Spleen (tissue), 7 donors: ENCODE data around the gene PSMA6.

Source experiments
- CTCF ChIP-seq, 11 experiments: fragments of 200-600 bp in 7 of 11; fragments of 450-650 bp in 4 of 11; sonication (generic) in 4 of 11; IDR thresholded peaks in 8 of 11; conservative IDR thresholded peaks in 3 of 11; 1 replicate in 7 of 11; 2 replicates in 4 of 11; pipeline versions ENCODE4 v1.4.0 to v1.8.0; 2016 to 2021; ENCODE audit warnings: antibody characterized with exemption in 11 of 11, inconsistent platforms in 4 of 11, mild to moderate bottlenecking in 1 of 11
- POLR2AphosphoS5 ChIP-seq, 3 donors: sonication (generic); formaldehyde crosslinking; IDR thresholded peaks; one replicate each; pipeline ENCODE4 v1.5.1; 2017; ENCODE audit warnings: antibody characterized with exemption in 3 of 3
- donor health status: DM: no; HTN: no; CAD: no; lungs with moderate emphysema.
- donor health status: DM: no; HTN: no; CAD: no.
- donor health status: DM: no; HTN: no; CAD: no.

GRCh38 chr14:35361141-35361480 lies 68.9 kb downstream of the PSMA6 start:
- TF ChIP-seq CTCF (IDR thresholded peaks at IDR 0.05 in 8 of 11, conservative IDR thresholded peaks at IDR 0.05 in 3 of 11) (no peak), POLR2AphosphoS5 (IDR thresholded peaks at IDR 0.05) (no peak)
